ENCODE measurements around the gene DIDO1. TPM values are rescaled to one million over a fixed set of nuclear protein-coding genes. Genes with fewer than 3 reads are reported as not detected.

The DIDO1 gene
- total and polyA plus RNA-seq, 9 of the 15 experiments (the other 6 are each of a cell fraction or from before 2014, with no cell fraction given): 4.4 to 46.8 (median 31.2) TPM

DNA sequence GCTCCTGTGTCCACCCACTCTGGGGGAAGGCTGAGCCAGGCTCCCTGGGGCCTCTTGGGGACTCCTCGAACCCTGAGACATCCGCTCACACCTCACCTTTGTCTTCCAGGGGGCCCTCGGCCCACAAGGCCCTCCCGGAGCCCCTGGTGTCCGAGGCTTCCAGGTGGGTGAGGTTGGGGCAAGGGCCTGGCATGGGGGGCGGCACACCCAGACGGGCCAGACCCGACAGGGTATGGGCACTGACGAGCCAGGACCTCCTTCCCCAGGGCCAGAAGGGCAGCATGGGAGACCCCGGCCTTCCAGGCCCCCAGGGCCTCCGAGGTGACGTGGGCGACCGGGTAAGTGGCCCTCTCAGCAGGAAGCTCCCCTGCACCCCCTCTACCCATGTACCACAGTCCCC lies 96.1 kb downstream of the DIDO1 start:
- 53% methylated on average over 3 of the region's 14 CpGs for WGBS (ENCODE audit: insufficient coverage, low coverage, missing lambda C conversion rate)
- H3K4me1 ChIP-seq (replicated peaks in 1 of 2; ENCODE audit: control insufficient read depth in 2 of 2, insufficient read depth in 2 of 2, low read length in 2 of 2): peaks cover 8 to 82% of the 10 kb centered on the region in 2 experiments; a peak in 4 of 5 replicates
- no peak for TF ChIP-seq TCF7L2 (IDR thresholded peaks at IDR 0.05; ENCODE audit: low read depth, low read length)
- no peak for TF ChIP-seq PTRF (tag; IDR thresholded peaks at IDR 0.05)
- no peak for TF ChIP-seq ZSCAN32 (CRISPR knock-in tag; IDR thresholded peaks at IDR 0.05)
- TF ChIP-seq, protein P1, sequence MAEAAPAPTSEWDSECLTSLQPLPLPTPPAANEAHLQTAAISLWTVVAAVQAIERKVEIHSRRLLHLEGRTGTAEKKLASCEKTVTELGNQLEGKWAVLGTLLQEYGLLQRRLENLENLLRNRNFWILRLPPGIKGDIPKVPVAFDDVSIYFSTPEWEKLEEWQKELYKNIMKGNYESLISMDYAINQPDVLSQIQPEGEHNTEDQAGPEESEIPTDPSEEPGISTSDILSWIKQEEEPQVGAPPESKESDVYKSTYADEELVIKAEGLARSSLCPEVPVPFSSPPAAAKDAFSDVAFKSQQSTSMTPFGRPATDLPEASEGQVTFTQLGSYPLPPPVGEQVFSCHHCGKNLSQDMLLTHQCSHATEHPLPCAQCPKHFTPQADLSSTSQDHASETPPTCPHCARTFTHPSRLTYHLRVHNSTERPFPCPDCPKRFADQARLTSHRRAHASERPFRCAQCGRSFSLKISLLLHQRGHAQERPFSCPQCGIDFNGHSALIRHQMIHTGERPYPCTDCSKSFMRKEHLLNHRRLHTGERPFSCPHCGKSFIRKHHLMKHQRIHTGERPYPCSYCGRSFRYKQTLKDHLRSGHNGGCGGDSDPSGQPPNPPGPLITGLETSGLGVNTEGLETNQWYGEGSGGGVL (CRISPR knock-in tag; IDR thresholded peaks at IDR 0.05): no peak
- TF ChIP-seq LARP7 (IDR thresholded peaks at IDR 0.05): no peak
- TF ChIP-seq HDAC8 (tag; IDR thresholded peaks at IDR 0.05): no peak
- no peak for TF ChIP-seq NONO (IDR thresholded peaks at IDR 0.05; ENCODE audit: low read depth in 2 of 2, low read length in 1 of 2)
- no peak for TF ChIP-seq POLR2B (IDR thresholded peaks at IDR 0.05; ENCODE audit: low read depth, partially characterized antibody)
- TF ChIP-seq, protein P2, sequence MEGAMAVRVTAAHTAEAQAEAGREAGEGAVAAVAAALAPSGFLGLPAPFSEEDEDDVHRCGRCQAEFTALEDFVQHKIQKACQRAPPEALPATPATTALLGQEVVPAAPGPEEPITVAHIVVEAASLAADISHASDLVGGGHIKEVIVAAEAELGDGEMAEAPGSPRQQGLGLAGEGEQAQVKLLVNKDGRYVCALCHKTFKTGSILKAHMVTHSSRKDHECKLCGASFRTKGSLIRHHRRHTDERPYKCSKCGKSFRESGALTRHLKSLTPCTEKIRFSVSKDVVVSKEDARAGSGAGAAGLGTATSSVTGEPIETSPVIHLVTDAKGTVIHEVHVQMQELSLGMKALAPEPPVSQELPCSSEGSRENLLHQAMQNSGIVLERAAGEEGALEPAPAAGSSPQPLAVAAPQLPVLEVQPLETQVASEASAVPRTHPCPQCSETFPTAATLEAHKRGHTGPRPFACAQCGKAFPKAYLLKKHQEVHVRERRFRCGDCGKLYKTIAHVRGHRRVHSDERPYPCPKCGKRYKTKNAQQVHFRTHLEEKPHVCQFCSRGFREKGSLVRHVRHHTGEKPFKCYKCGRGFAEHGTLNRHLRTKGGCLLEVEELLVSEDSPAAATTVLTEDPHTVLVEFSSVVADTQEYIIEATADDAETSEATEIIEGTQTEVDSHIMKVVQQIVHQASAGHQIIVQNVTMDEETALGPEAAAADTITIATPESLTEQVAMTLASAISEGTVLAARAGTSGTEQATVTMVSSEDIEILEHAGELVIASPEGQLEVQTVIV (CRISPR knock-in tag; IDR thresholded peaks at IDR 0.05; ENCODE audit: borderline replicate concordance): no peak
- no peak for TF ChIP-seq GABPB2 (CRISPR knock-in tag; conservative IDR thresholded peaks at IDR 0.05)
- TF ChIP-seq, protein P3, sequence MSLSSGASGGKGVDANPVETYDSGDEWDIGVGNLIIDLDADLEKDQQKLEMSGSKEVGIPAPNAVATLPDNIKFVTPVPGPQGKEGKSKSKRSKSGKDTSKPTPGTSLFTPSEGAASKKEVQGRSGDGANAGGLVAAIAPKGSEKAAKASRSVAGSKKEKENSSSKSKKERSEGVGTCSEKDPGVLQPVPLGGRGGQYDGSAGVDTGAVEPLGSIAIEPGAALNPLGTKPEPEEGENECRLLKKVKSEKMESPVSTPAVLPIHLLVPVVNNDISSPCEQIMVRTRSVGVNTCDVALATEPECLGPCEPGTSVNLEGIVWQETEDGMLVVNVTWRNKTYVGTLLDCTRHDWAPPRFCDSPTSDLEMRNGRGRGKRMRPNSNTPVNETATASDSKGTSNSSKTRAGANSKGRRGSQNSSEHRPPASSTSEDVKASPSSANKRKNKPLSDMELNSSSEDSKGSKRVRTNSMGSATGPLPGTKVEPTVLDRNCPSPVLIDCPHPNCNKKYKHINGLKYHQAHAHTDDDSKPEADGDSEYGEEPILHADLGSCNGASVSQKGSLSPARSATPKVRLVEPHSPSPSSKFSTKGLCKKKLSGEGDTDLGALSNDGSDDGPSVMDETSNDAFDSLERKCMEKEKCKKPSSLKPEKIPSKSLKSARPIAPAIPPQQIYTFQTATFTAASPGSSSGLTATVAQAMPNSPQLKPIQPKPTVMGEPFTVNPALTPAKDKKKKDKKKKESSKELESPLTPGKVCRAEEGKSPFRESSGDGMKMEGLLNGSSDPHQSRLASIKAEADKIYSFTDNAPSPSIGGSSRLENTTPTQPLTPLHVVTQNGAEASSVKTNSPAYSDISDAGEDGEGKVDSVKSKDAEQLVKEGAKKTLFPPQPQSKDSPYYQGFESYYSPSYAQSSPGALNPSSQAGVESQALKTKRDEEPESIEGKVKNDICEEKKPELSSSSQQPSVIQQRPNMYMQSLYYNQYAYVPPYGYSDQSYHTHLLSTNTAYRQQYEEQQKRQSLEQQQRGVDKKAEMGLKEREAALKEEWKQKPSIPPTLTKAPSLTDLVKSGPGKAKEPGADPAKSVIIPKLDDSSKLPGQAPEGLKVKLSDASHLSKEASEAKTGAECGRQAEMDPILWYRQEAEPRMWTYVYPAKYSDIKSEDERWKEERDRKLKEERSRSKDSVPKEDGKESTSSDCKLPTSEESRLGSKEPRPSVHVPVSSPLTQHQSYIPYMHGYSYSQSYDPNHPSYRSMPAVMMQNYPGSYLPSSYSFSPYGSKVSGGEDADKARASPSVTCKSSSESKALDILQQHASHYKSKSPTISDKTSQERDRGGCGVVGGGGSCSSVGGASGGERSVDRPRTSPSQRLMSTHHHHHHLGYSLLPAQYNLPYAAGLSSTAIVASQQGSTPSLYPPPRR (CRISPR knock-in tag; IDR thresholded peaks at IDR 0.05; ENCODE audit: borderline replicate concordance): no peak
- no peak for TF ChIP-seq ZNF212 (CRISPR knock-in tag; IDR thresholded peaks at IDR 0.05)
- no peak for TF ChIP-seq ZNF217 (CRISPR knock-in tag; IDR thresholded peaks at IDR 0.05)
- TF ChIP-seq SAP30 (IDR thresholded peaks at IDR 0.05; ENCODE audit: borderline replicate concordance, insufficient read depth, low read depth, low read length, poor library complexity, severe bottlenecking): no peak

More for the DNA sequence above, 96.1 kb downstream of the DIDO1 start:
- FAIRE-seq (no peak), ATAC-seq (no peak), DNase-seq (ENCODE audit: extremely low read depth in 1 of 4, low spot score in 3 of 4) (no peak)
- no peaks in the 10 kb centered on the region for H3K79me2 ChIP-seq (ENCODE audit: control insufficient read depth, insufficient read depth, low read length)
- H3K9ac ChIP-seq (ENCODE audit: insufficient read depth in 1 of 2, low read depth in 2 of 2, low read length in 2 of 2): peak overlapping the region in 1 of 2 experiments; percentile 45; a peak in 1 of 4 replicates
- BruUV-seq (replicated peaks): no TSS peak
- no peaks in the 10 kb centered on the region; a peak in 1 of 5 replicates for H3K27me3 ChIP-seq (ENCODE audit: control insufficient read depth in 2 of 2, insufficient read depth in 2 of 2, low read length in 2 of 2)
- no peak overlapping the region for H3K27ac ChIP-seq (ENCODE audit: extremely low read depth, low read depth, low read length)
- no peak overlapping the region for H2AFZ ChIP-seq (ENCODE audit: low read depth, low read length)
- H3K9me3 ChIP-seq (replicated peaks; ENCODE audit: control insufficient read depth, insufficient read depth, low read depth, low read length): no peaks in the 10 kb centered on the region
- no peaks in the 10 kb centered on the region for H3K36me3 ChIP-seq (ENCODE audit: control insufficient read depth, insufficient read depth, low read length)
- H3K4me2 ChIP-seq (ENCODE audit: insufficient read depth, low read length): no peak overlapping the region
- in situ Hi-C loops (cut with MboI) (no loop called here), intact Hi-C loops (cut with micrococcal nuclease) (no loop called here)
- 0 out of 2 replicates have a peak, but pooled peaks cover 2% of the 10 kb centered on the region for H4K20me1 ChIP-seq (replicated peaks; ENCODE audit: control insufficient read depth, insufficient read depth, low read length)
- CTCF ChIA-PET (ENCODE audit: low intra/inter-chr PET ratio): no interaction called here
- POLR2A ChIA-PET: no interaction called here
- no peak overlapping the region for H3K4me3 ChIP-seq
- H3K9me1 ChIP-seq (ENCODE audit: control insufficient read depth, insufficient read depth, low read length): no peaks in the 10 kb centered on the region

All from K562 (cell line).